Neuronal stem cell (in vitro differentiated cells): ENCODE measurements around the gene ATP8A1.

Experiments
- DNase-seq: peaks from one replicate; pipeline ENCODE4 v3.0.0-alpha.2; 2013; ENCODE audit warnings: low spot score
- H2AFZ ChIP-seq: one replicate; pipeline ENCODE4 v1.6.1; 2013; ENCODE audit warnings: mild to moderate bottlenecking, low read length, inconsistent platforms
- H2AK5ac ChIP-seq: 2 replicates; pipeline ENCODE4 v1.6.1; 2013; ENCODE audit warnings: low read depth, mild to moderate bottlenecking, inconsistent platforms, low read length, moderate library complexity, mixed read lengths
- H2BK120ac ChIP-seq: 2 replicates; pipeline ENCODE4 v1.6.1; 2013; ENCODE audit warnings: low read depth, mild to moderate bottlenecking, inconsistent platforms, low read length, moderate library complexity, mixed read lengths
- H2BK12ac ChIP-seq: one replicate; pipeline ENCODE4 v1.6.1; 2013; ENCODE audit warnings: low read length, inconsistent platforms
- H2BK15ac ChIP-seq: 2 replicates; pipeline ENCODE4 v1.6.1; 2013; ENCODE audit warnings: mild to moderate bottlenecking, low read length, inconsistent platforms, mixed read lengths
- H2BK5ac ChIP-seq: one replicate; pipeline ENCODE4 v1.6.1; 2013; ENCODE audit warnings: inconsistent platforms, mild to moderate bottlenecking, low read length, moderate library complexity
- H3K14ac ChIP-seq: one replicate; pipeline ENCODE4 v1.6.1; 2013; ENCODE audit warnings: low read length, inconsistent platforms
- H3K18ac ChIP-seq: 2 replicates; pipeline ENCODE4 v1.6.1; 2013; ENCODE audit warnings: low read length, inconsistent platforms
- H3K23ac ChIP-seq: 2 replicates; pipeline ENCODE4 v1.6.1; 2013; ENCODE audit warnings: low read depth, mild to moderate bottlenecking, mixed read lengths, low read length, inconsistent platforms; ENCODE audit not compliant: poor library complexity
- H3K27ac ChIP-seq: replicated peaks from 3 replicates; pipeline ENCODE4 v1.5.1; 2013; ENCODE audit warnings: low read length, inconsistent platforms
- H3K27me3 ChIP-seq, 3 experiments: 2 replicates each; pipeline ENCODE4 v1.6.1; 2013; ENCODE audit warnings: low read length in 3 of 3, mild to moderate bottlenecking in 2 of 3, inconsistent platforms in 1 of 3, low read depth in 1 of 3, mixed read lengths in 1 of 3, moderate library complexity in 1 of 3; ENCODE audit not compliant: control insufficient read depth in 3 of 3, insufficient read depth in 3 of 3
- H3K36me3 ChIP-seq, 2 donors: replicated peaks in 1 of 2; 2 replicates each; pipeline ENCODE4 v1.6.1; 2013; ENCODE audit warnings: low read length in 2 of 2; ENCODE audit not compliant: control insufficient read depth in 2 of 2, insufficient read depth in 2 of 2
- H3K4ac ChIP-seq: 2 replicates; pipeline ENCODE4 v1.6.1; 2013; ENCODE audit warnings: inconsistent platforms, mild to moderate bottlenecking, low read length, moderate library complexity
- H3K4me1 ChIP-seq, 2 donors: 1 replicate in 1 of 2; 2 replicates in 1 of 2; pipeline ENCODE4 v1.6.1; 2013; ENCODE audit warnings: low read length in 2 of 2, low read depth in 1 of 2; ENCODE audit not compliant: control insufficient read depth in 2 of 2, insufficient read depth in 1 of 2
- H3K4me2 ChIP-seq: one replicate; pipeline ENCODE4 v1.6.1; 2013; ENCODE audit warnings: mild to moderate bottlenecking, low read length, inconsistent platforms; ENCODE audit not compliant: insufficient read depth, poor library complexity, severe bottlenecking
- H3K4me3 ChIP-seq, 2 donors: 2 replicates each; pipeline ENCODE4 v1.5.1; 2013; ENCODE audit warnings: low read length in 2 of 2, mild to moderate bottlenecking in 2 of 2, inconsistent platforms in 1 of 2, moderate library complexity in 1 of 2
- H3K79me1 ChIP-seq: one replicate; pipeline ENCODE4 v1.6.1; 2013; ENCODE audit warnings: low read depth, mild to moderate bottlenecking, inconsistent platforms, low read length, moderate library complexity
- H3K9ac ChIP-seq: one replicate; pipeline ENCODE4 v1.6.1; 2013; ENCODE audit warnings: mild to moderate bottlenecking, low read depth, low read length, inconsistent platforms; ENCODE audit not compliant: poor library complexity
- H3K9me3 ChIP-seq, 2 donors: replicated peaks in 1 of 2; 2 replicates each; pipeline versions ENCODE3 to v1.6.1; 2013; ENCODE audit warnings: low read length in 2 of 2, mild to moderate bottlenecking in 2 of 2, inconsistent platforms in 1 of 2, low read depth in 1 of 2, mixed read lengths in 1 of 2, moderate library complexity in 1 of 2; ENCODE audit not compliant: control insufficient read depth in 2 of 2, insufficient read depth in 1 of 2
- H4K8ac ChIP-seq: one replicate; pipeline ENCODE4 v1.6.1; 2013; ENCODE audit warnings: low read depth, mild to moderate bottlenecking, inconsistent platforms, low read length, moderate library complexity
- H4K91ac ChIP-seq: one replicate; pipeline ENCODE4 v1.6.1; 2013; ENCODE audit warnings: low read length, low read depth, mild to moderate bottlenecking, inconsistent platforms; ENCODE audit not compliant: poor library complexity
- WGBS, 2 donors: extraction: QIAGEN DNeasy Blood & Tissue Kit; methylation state at CpG; one replicate each; pipeline ENCODE4 v1.1.7; 2013; ENCODE audit warnings: missing lambda C conversion rate in 2 of 2, mixed read lengths in 1 of 2; ENCODE audit not compliant: insufficient read length in 2 of 2, insufficient replicate concordance in 1 of 2; ENCODE audit errors: extremely low coverage in 2 of 2; 5-methylcytosine and 5-hydroxymethylcytosine counted together

ATP8A1 gene

DNA sequence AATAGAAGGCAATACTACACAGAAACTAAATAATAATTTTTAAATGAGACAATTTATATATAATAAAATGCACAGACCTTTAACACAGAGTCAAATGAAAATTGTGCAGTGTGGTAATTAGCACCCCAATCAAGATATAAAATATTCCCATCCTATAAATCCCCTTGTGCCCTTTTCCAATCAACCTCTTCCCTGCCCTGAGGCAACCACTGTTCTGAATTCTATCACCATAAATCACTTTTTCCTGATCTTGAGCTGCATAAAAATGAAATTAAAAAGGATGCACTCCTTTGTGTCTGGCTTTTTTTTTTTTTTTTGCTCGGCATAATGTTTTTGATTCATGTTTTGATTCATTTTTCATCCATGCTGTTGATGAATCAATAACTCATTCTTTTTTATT, 107.0 kb downstream of the ATP8A1 start:
- Histone ChIP-seq H3K23ac (no peak overlapping the region), H3K4me1 (no peaks in the 10 kb centered on the region), H2BK120ac (no peak overlapping the region), H2BK15ac (no peak overlapping the region), H3K14ac (no peak overlapping the region), H3K79me1 (peaks cover 2% of the 10 kb centered on the region), H3K4me3 (no peak overlapping the region), H3K9me3 (no peaks in the 10 kb centered on the region), H2AK5ac (no peak overlapping the region), H4K91ac (no peak overlapping the region), H3K4ac (no peak overlapping the region), H2AFZ (no peak overlapping the region), H2BK12ac (no peak overlapping the region), H2BK5ac (no peak overlapping the region), H3K9ac (no peak overlapping the region), H3K4me2 (no peak overlapping the region), H4K8ac (no peak overlapping the region), H3K27me3 (peaks cover 0 to 3% (median 0%) of the 10 kb centered on the region in 3 experiments), H3K18ac (no peak overlapping the region), H3K36me3 (no peaks in the 10 kb centered on the region), H3K27ac (no peak overlapping the region)
- DNase-seq = no peak
- WGBS, 2 donors = no CpG with 5 or more reads among the region's 1 CpG

DNA sequence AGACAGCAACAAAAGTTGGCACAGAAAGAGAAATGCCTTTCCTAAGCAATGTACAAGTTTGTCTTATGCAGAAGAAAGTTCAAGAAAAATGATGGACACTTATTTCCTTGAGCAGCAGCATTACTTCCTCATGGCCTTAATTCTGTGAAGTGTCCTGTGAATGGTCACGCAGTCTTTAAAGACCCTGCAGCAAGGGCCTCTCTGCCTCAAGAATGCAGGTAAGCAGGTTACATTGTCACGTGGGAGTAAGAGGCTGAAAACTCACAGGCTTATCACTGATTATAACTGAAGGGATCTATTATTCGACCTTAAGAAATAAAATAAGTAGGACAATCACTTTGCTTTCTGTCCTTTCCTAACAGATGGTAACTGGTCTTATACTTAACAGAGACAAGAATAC, 109.1 kb downstream of the ATP8A1 start:
- Histone ChIP-seq H3K4ac (no peak overlapping the region), H3K18ac (no peak overlapping the region), H2AFZ (no peak overlapping the region), H3K23ac (no peak overlapping the region), H3K36me3 (no peaks in the 10 kb centered on the region), H2BK5ac (no peak overlapping the region), H2BK120ac (no peak overlapping the region), H3K4me2 (no peak overlapping the region), H3K79me1 (no peaks in the 10 kb centered on the region), H3K27me3 (peaks cover 0 to 3% (median 0%) of the 10 kb centered on the region in 3 experiments), H4K8ac (no peak overlapping the region), H3K9ac (no peak overlapping the region), H3K4me1 (no peaks in the 10 kb centered on the region), H3K27ac (no peak overlapping the region), H2AK5ac (no peak overlapping the region), H4K91ac (no peak overlapping the region), H3K14ac (no peak overlapping the region), H3K4me3 (no peak overlapping the region), H3K9me3 (no peaks in the 10 kb centered on the region), H2BK12ac (no peak overlapping the region), H2BK15ac (no peak overlapping the region)
- no peak for DNase-seq
- WGBS, 2 donors = no CpG with 5 or more reads among the region's 3 CpGs

DNA sequence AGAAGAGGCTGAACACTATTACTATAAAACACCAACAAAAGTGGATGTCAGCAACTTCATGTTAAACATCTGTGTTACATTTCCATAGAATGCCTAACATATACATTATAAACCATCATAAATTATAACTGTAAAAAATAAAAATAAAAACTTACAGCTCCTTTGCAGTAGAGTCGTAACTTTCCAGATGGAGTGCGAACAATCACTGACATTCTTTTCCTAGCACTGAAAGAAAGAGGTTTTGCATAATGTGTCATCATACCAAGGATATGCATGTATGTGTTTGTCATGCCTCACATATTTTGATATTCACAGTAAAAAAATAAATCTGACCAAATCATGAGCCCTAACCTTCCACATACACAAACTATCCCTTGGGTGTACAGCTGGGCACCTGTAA, 113.1 kb downstream of the ATP8A1 start:
- Histone ChIP-seq H4K91ac (no peak overlapping the region), H2AFZ (no peak overlapping the region), H3K14ac (no peak overlapping the region), H4K8ac (no peak overlapping the region), H3K18ac (no peak overlapping the region), H2BK120ac (no peak overlapping the region), H2BK5ac (no peak overlapping the region), H3K23ac (no peak overlapping the region), H3K36me3 (no peaks in the 10 kb centered on the region), H2AK5ac (no peak overlapping the region), H3K4ac (no peak overlapping the region), H3K9me3 (no peaks in the 10 kb centered on the region), H3K79me1 (no peaks in the 10 kb centered on the region), H2BK12ac (no peak overlapping the region), H3K4me1 (no peaks in the 10 kb centered on the region), H3K27ac (no peak overlapping the region), H3K4me3 (no peak overlapping the region), H3K9ac (no peak overlapping the region), H3K27me3 (peaks cover 0 to 3% (median 0%) of the 10 kb centered on the region in 3 experiments), H2BK15ac (no peak overlapping the region), H3K4me2 (no peak overlapping the region)
- no peak for DNase-seq
- no CpG with 5 or more reads among the region's 2 CpGs for WGBS, 2 donors

DNA sequence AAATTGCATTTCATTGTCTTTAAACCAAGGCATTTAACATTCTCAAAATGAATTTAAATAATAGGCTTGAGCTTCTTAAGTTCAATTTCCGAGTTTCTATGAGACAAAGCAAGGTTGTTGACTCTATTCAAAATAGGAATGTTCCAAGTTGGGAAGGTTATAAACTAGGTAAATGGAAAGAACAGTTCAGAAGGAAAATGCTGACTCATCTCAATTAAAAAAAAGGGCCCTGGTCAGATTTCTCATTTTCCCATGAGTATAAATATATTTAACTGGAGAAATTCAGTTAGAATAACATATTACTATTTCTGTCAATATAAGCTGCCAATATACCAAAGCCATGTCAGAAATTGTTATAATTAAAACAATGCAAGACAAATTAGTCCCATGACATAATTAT, 113.8 kb downstream of the ATP8A1 start:
- no peak overlapping the region for H3K4me3 ChIP-seq
- no peak overlapping the region for H3K18ac ChIP-seq
- H3K27me3 ChIP-seq = peaks cover 0 to 3% (median 0%) of the 10 kb centered on the region in 3 experiments
- no peak overlapping the region for H4K91ac ChIP-seq
- no peak overlapping the region for H3K9ac ChIP-seq
- no peak overlapping the region for H2BK15ac ChIP-seq
- H3K36me3 ChIP-seq = no peaks in the 10 kb centered on the region
- no peak overlapping the region for H3K14ac ChIP-seq
- H2AFZ ChIP-seq = no peak overlapping the region
- no peak overlapping the region for H3K23ac ChIP-seq
- H2AK5ac ChIP-seq = no peak overlapping the region
- H2BK12ac ChIP-seq = no peak overlapping the region
- no peak overlapping the region for H3K4ac ChIP-seq
- no peaks in the 10 kb centered on the region for H3K4me1 ChIP-seq
- no peaks in the 10 kb centered on the region for H3K79me1 ChIP-seq
- H3K27ac ChIP-seq = no peak overlapping the region
- no peak overlapping the region for H2BK120ac ChIP-seq
- no peak overlapping the region for H4K8ac ChIP-seq
- H3K9me3 ChIP-seq = no peaks in the 10 kb centered on the region
- no CpG with 5 or more reads among the region's 1 CpG for WGBS, 2 donors
- no peak for DNase-seq
- H2BK5ac ChIP-seq = no peak overlapping the region
- no peak overlapping the region for H3K4me2 ChIP-seq
